HepG2 (cell line): ENCODE measurements around the gene SP3. TPM values are rescaled to one million over a fixed set of nuclear protein-coding genes. Genes with fewer than 3 reads are reported as not detected.

ENCODE experiments used
- ATAC-seq: fragments of 200-7000 bp; cut with Tn5 transposase; 3 replicates; pipeline ENCODE4 v1.9.1; 2020; ENCODE audit warnings: mild to moderate bottlenecking, moderate library complexity
- BruUV-seq: library from RNA; stranded (reverse); fragments of 400-500 nt; replicated peaks from 2 replicates; lab custom pipeline; 2021; lab: Mats Ljungman, UMichigan
- CTCF ChIA-PET: fragments of 300-600 bp; formaldehyde crosslinking; extraction: SDS; loops from one replicate; lab custom pipeline; 2021; ENCODE audit warnings: low total read pairs, inconsistent platforms, low intra/inter-chr PET ratio; lab: Yijun Ruan, JAX
- POLR2A ChIA-PET: fragments of 350-600 bp; sonication (Branson Sonifier 250); formaldehyde crosslinking; loops from one replicate; lab custom pipeline; 2020; ENCODE audit warnings: antibody characterized with exemption, inconsistent platforms; lab: Yijun Ruan, JAX
- DNase-seq: peaks from one replicate; pipeline ENCODE4 v3.0.0-alpha.2; 2015; ENCODE audit warnings: low spot score
- FAIRE-seq: peaks from 3 replicates; lab custom pipeline; 2011; peaks lifted over from hg19 to GRCh38; lab: Jason Lieb, UNC
- H2AFZ ChIP-seq: one replicate; pipeline ENCODE4 v1.6.1; 2011; ENCODE audit warnings: low read length, inconsistent platforms
- H3K27ac ChIP-seq: fragments of 300-600 bp; 3 replicates; pipeline ENCODE4 v1.8.0; 2011; ENCODE audit warnings: mixed run types, mild to moderate bottlenecking, mixed read lengths, low read length, inconsistent platforms; ENCODE audit not compliant: insufficient read depth; ENCODE audit errors: extremely low read length
- H3K27me3 ChIP-seq, 2 experiments: fragments of 200-600 bp in 1 of 2; 2 replicates in 1 of 2; 3 replicates in 1 of 2; pipeline versions ENCODE4 v1.6.0 to v1.8.0; 2011; ENCODE audit warnings: low read length in 2 of 2, mild to moderate bottlenecking in 2 of 2, moderate library complexity in 2 of 2, inconsistent platforms in 1 of 2; ENCODE audit not compliant: insufficient read depth in 2 of 2, control insufficient read depth in 1 of 2
- H3K36me3 ChIP-seq, 2 experiments: fragments of 200-600 bp in 1 of 2; replicated peaks in 1 of 2; 2 replicates in 1 of 2; 3 replicates in 1 of 2; pipeline versions ENCODE4 v1.5.1 to v1.8.0; 2011; ENCODE audit warnings: low read length in 2 of 2, inconsistent platforms in 1 of 2; ENCODE audit not compliant: insufficient read depth in 2 of 2, control insufficient read depth in 1 of 2
- H3K4me1 ChIP-seq: 2 replicates; pipeline ENCODE4 v1.5.1; 2012; ENCODE audit warnings: low read length, inconsistent platforms; ENCODE audit not compliant: insufficient read depth
- H3K4me2 ChIP-seq: 2 replicates; pipeline ENCODE4 v1.6.0; 2011; ENCODE audit warnings: low read depth, low read length, inconsistent platforms
- H3K4me3 ChIP-seq, 3 experiments: fragments of 200-600 bp in 1 of 3; sonication (generic), shearing (Covaris generic) in 1 of 3; replicated peaks in 1 of 3; 2 replicates each; pipeline ENCODE4 v1.5.1; 2011 to 2016; ENCODE audit warnings: low read length in 3 of 3, inconsistent platforms in 2 of 3, low read depth in 2 of 3, mild to moderate bottlenecking in 2 of 3, control low read depth in 1 of 3, mixed read lengths in 1 of 3; ENCODE audit not compliant: insufficient read depth in 1 of 3
- H3K79me2 ChIP-seq: one replicate; pipeline ENCODE4 v1.6.1; 2011; ENCODE audit warnings: low read length, inconsistent platforms; ENCODE audit not compliant: insufficient read depth
- H3K9ac ChIP-seq: 2 replicates; pipeline ENCODE4 v1.6.0; 2011; ENCODE audit warnings: mild to moderate bottlenecking, low read depth, low read length, inconsistent platforms; ENCODE audit not compliant: insufficient read depth
- H3K9me3 ChIP-seq: 2 replicates; pipeline ENCODE4 v1.5.1; 2012; ENCODE audit warnings: mild to moderate bottlenecking, low read length
- H4K20me1 ChIP-seq: 2 replicates; pipeline ENCODE4 v1.6.0; 2011; ENCODE audit warnings: inconsistent platforms, mild to moderate bottlenecking, low read length, moderate library complexity; ENCODE audit not compliant: insufficient read depth
- ARID5B ChIP-seq: IDR thresholded peaks from 2 replicates; pipeline ENCODE4 v1.4.0; 2020; ENCODE audit warnings: mild to moderate bottlenecking, missing genetic modification reagents
- DZIP1 ChIP-seq: sonication (generic); formaldehyde crosslinking; IDR thresholded peaks from 2 replicates; pipeline ENCODE4 v1.5.0; 2020; ENCODE audit warnings: mild to moderate bottlenecking, missing genetic modification reagents
- FOXA3 ChIP-seq: IDR thresholded peaks from 2 replicates; pipeline ENCODE4 v1.6.1; 2016; ENCODE audit warnings: missing genetic modification reagents, missing compliant biosample characterization
- NR2F2 ChIP-seq: IDR thresholded peaks from 2 replicates; pipeline ENCODE4 v1.6.1; 2012; ENCODE audit warnings: low read depth, inconsistent platforms, borderline replicate concordance
- RBM39 ChIP-seq: fragments of 200-400 bp; formaldehyde crosslinking; IDR thresholded peaks from one replicate; pipeline ENCODE4 v1.6.1; 2018; ENCODE audit warnings: antibody characterized with exemption, mild to moderate bottlenecking, low read depth, low read length; ENCODE audit not compliant: poor library complexity, severe bottlenecking
- RCOR2 ChIP-seq: IDR thresholded peaks from 2 replicates; pipeline ENCODE4 v1.6.1; 2016; ENCODE audit warnings: missing biosample characterization, missing genetic modification reagents
- SAP130 ChIP-seq: IDR thresholded peaks from 2 replicates; pipeline ENCODE4 v1.6.1; 2016; ENCODE audit warnings: low read depth
- TCF7 ChIP-seq: sonication (generic); IDR thresholded peaks from 2 replicates; pipeline ENCODE4 v1.6.1; 2016; ENCODE audit warnings: antibody characterized with exemption, low read depth
- ZNF704 ChIP-seq: sonication (generic); formaldehyde crosslinking; IDR thresholded peaks from 2 replicates; pipeline ENCODE4 v1.8.1; 2023; ENCODE audit warnings: mild to moderate bottlenecking, inconsistent platforms, moderate library complexity, missing genetic modification reagents, borderline replicate concordance
- WGBS: methylation state at CpG from one replicate; pipeline ENCODE4 v1.1.6; 2017; ENCODE audit warnings: low lambda C conversion rate; 5-methylcytosine and 5-hydroxymethylcytosine counted together
- in situ Hi-C: cut with HindIII; loops from 2 replicates; pipeline ENCODE4 v1.10.0; 2017; ENCODE audit warnings: low pct_unique_long_range_greater_than_20kb; ENCODE audit not compliant: extremely low pct_ligation_motif_present
- intact Hi-C: fragments of 100-400 bp; cut with micrococcal nuclease; formaldehyde crosslinking; loops from one replicate; pipeline ENCODE4 v1.10.0; 2022; ENCODE audit not compliant: unreplicated experiment
- polyA plus RNA-seq, 8 experiments: library from polyadenylated mRNA; depleted of rRNA in 3 of 8; stranded (reverse) in 7 of 8; unstranded in 1 of 8; fragments of >200 nt; fragmentation: Illumina TruSeq in 4 of 8; extraction: Trizol in 4 of 8; gene quantifications; 2 replicates each; pipeline versions ENCODE4 v1.2.1 to v1.2.3, GENCODE V29; 2011 to 2016; ENCODE audit warnings: low read depth in 4 of 8, missing spikeins in 1 of 8, mixed read lengths in 1 of 8; ENCODE audit not compliant: insufficient read depth in 1 of 8
- total RNA-seq, 5 experiments: library from RNA; depleted of rRNA; stranded (reverse); fragments of >200 nt; fragmentation: Illumina TruSeq; extraction: Trizol; gene quantifications; 2 replicates each; pipeline ENCODE4 v1.2.3, GENCODE V29; 2016; ENCODE audit warnings: low read depth in 1 of 5

The SP3 gene
- total and polyA plus RNA-seq, 2 of the 13 experiments (the other 11 are each of a cell fraction or from before 2014, with no cell fraction given), result 57.3 to 132 TPM

GRCh38 chr2:173872714-173873113 lies 92.5 kb downstream of the SP3 start (continued):
- TF ChIP-seq ARID5B (CRISPR knock-in tag), result no peak

GRCh38 chr2:173869244-173870229 lies 95.6 kb downstream of the SP3 start:
- Histone ChIP-seq H4K20me1 (no peaks in the 10 kb centered on the region), H3K36me3 (no peaks in the 10 kb centered on the region), H3K79me2 (no peaks in the 10 kb centered on the region), H3K9ac (no peak overlapping the region), H2AFZ (no peak overlapping the region), H3K4me1 (no peaks in the 10 kb centered on the region), H3K27ac (no peak overlapping the region), H3K27me3 (peaks cover 3 to 48% of the 10 kb centered on the region in 2 experiments; a peak in 4 of 5 replicates), H3K4me3 (no peak overlapping the region), H3K9me3 (no peaks in the 10 kb centered on the region), H3K4me2 (no peak overlapping the region)
- no TSS peak for BruUV-seq
- WGBS, result 11% methylated on average over 8 of the region's 8 CpGs
- in situ Hi-C loops, result no loop called here
- ATAC-seq (no peak), DNase-seq (no peak), FAIRE-seq (no peak)
- ChIA-PET CTCF (no interaction called here), POLR2A (no interaction called here)
- intact Hi-C loops, result no loop called here
- TF ChIP-seq FOXA3 (no peak), RCOR2 (CRISPR knock-in tag) (no peak), TCF7 (no peak), NR2F2 (no peak), ZNF704 (CRISPR knock-in tag) (no peak), SAP130 (no peak), DZIP1 (CRISPR knock-in tag) (no peak), RBM39 (no peak)
